ENCODE results near the gene VASP. TPM values are rescaled to one million over a fixed set of nuclear protein-coding genes. Genes with fewer than 3 reads are reported as not detected.
A peak's percentile ranks its signal among the peaks of the same experiment; 100 is the strongest.

The VASP gene
- total RNA-seq = 155 TPM
- long read RNA-seq, transcript VASP-201 (13 exons, 2,305 nt) = major isoform, 73 of 207 reads
- long read RNA-seq, partial matches to known transcripts = 112 of 207 reads
- long read RNA-seq, other reads (novel, unspliced or antisense) = 22 of 207 reads

GRCh38 chr19:45506989-45507871 is at the start of gene VASP:
VASP (plus strand) TSS chr19:45507479; CDS start chr19:45507772, 293 bp downstream.
- H3K4me3 ChIP-seq = peak within 1 kb of the TSS; percentile 99
- ATAC-seq (peak; percentile 87), DNase-seq (peak; percentile 94)
- no peaks in the 10 kb centered on the region for H3K9me3 ChIP-seq
- H3K27ac ChIP-seq = peak within 1 kb of the TSS; percentile 82
- intact Hi-C loops (cut with DNase I) = no loop called here
- H3K27me3 ChIP-seq = no peaks in the 10 kb centered on the region
- H3K36me3 ChIP-seq = no peaks in the 10 kb centered on the region
- peak; percentile 7 for TF ChIP-seq CTCF (IDR thresholded peaks at IDR 0.05)
- H3K4me1 ChIP-seq = peaks cover 27% of the 10 kb centered on the region

GRCh38 chr19:45457776-45458175 is 49.5 kb upstream of the VASP start:
- intact Hi-C loops (cut with DNase I) = no loop called here
- H3K9me3 ChIP-seq = no peaks in the 10 kb centered on the region
- TF ChIP-seq CTCF (IDR thresholded peaks at IDR 0.05) = no peak
- peaks cover 18% of the 10 kb centered on the region for H3K4me1 ChIP-seq
- no peak for DNase-seq
- no peak overlapping the region for H3K4me3 ChIP-seq
- H3K36me3 ChIP-seq = no peaks in the 10 kb centered on the region
- ATAC-seq = no peak
- no peak overlapping the region for H3K27ac ChIP-seq
- H3K27me3 ChIP-seq = no peaks in the 10 kb centered on the region

GRCh38 chr19:45460807-45461347 is 46.4 kb upstream of the VASP start:
- Histone ChIP-seq H3K4me3 (no peak overlapping the region), H3K36me3 (no peaks in the 10 kb centered on the region), H3K27ac (no peak overlapping the region), H3K27me3 (no peaks in the 10 kb centered on the region), H3K4me1 (peaks cover 5% of the 10 kb centered on the region), H3K9me3 (no peaks in the 10 kb centered on the region)
- DNase-seq = no peak
- intact Hi-C loops (cut with DNase I) = no loop called here
- no peak for ATAC-seq
- TF ChIP-seq CTCF (IDR thresholded peaks at IDR 0.05) = no peak

- no peak for DNase-seq
- TF ChIP-seq CTCF (IDR thresholded peaks at IDR 0.05) = no peak
These were observed 45.1 kb upstream of the VASP start for GRCh38 chr19:45462174-45462573.

GRCh38 chr19:45463241-45463640 is 44.0 kb upstream of the VASP start:
- TF ChIP-seq CTCF (IDR thresholded peaks at IDR 0.05) = no peak
- H3K9me3 ChIP-seq = no peaks in the 10 kb centered on the region
- H3K27me3 ChIP-seq = no peaks in the 10 kb centered on the region
- no peak overlapping the region for H3K4me3 ChIP-seq
- no peak for DNase-seq
- intact Hi-C loops (cut with DNase I) = no loop called here
- H3K36me3 ChIP-seq = no peaks in the 10 kb centered on the region
- peaks cover 10% of the 10 kb centered on the region for H3K4me1 ChIP-seq
- no peak overlapping the region for H3K27ac ChIP-seq
- no peak for ATAC-seq

More at GRCh38 chr19:45462174-45462573, 45.1 kb upstream of the VASP start:
- Histone ChIP-seq H3K4me3 (no peak overlapping the region), H3K27ac (no peak overlapping the region), H3K4me1 (peaks cover 3% of the 10 kb centered on the region), H3K9me3 (no peaks in the 10 kb centered on the region), H3K27me3 (no peaks in the 10 kb centered on the region), H3K36me3 (no peaks in the 10 kb centered on the region)
- ATAC-seq = no peak
- intact Hi-C loops (cut with DNase I) = no loop called here

All from upper lobe of right lung (tissue), 1 donor.